Amniotic stem cell (primary cell): Measurements from ENCODE around the gene PPP1CC.

Experiments
- DNase-seq: peaks from one replicate; lab custom pipeline; 2025; lab: John Stamatoyannopoulos, UW

The PPP1CC gene

GRCh38 chr12:110687396-110688169, 55.1 kb downstream of the PPP1CC start:
- DNase-seq: no peak

DNA sequence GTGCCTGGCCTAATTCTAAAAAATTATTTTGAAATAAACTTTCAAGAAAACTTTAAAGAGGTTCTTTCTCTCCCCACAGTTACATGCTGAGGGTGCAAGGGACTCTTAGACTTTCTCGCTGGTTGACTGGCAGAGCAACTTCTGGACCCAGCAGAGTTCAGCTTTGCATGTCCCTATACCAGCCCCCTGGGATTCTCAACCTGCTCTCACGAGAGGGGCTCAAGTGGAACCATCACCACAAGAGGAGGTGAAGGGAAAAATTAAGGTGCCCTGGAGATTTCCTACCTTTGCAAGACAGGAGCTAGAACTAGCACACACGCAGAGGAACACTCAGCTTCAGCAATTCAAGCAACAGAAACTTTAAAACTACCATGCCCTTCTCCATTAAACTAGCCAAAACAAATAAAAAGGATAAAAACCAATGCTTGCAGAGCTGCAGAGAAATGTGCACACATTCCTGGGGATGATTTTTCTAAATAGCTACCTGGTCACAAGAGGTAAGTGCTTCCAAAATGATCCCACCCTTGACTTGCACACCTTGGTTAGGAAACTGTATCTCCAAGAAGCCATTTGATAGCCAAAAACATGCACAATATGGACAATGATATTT, 56.3 kb downstream of the PPP1CC start:
- DNase-seq: no peak

- DNase-seq: no peak
Observed at GRCh38 chr12:110684312-110684836, 58.3 kb downstream of the PPP1CC start.

DNA sequence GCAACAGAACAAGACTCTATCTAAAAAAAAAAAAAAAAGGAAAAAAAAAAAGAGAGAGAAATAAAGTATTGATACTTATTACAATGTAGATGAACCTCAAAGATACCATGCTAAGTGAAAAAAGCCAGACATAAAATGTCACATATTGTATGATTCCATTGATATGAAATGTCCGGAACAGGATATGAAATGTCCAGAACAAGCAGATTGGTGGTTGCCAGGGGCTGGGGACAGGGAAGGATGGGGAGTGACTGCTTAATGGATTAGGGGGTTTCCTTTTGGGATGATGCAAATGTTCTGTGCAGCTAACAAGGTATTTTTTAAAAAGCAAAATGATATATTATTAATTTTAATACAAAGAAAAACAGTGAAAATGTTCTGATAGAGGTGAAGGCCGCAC, 58.8 kb downstream of the PPP1CC start:
- no peak for DNase-seq

- DNase-seq: no peak
Observed at GRCh38 chr12:110680032-110680431, 62.7 kb downstream of the PPP1CC start.

- DNase-seq: no peak
Observed at GRCh38 chr12:110679201-110679600, 63.5 kb downstream of the PPP1CC start.

GRCh38 chr12:110677982-110678381, 64.7 kb downstream of the PPP1CC start:
- DNase-seq: no peak

GRCh38 chr12:110677206-110677911, 65.3 kb downstream of the PPP1CC start:
- DNase-seq: no peak

- no peak for DNase-seq
Observed at GRCh38 chr12:110676171-110676570, 66.5 kb downstream of the PPP1CC start.

GRCh38 chr12:110670161-110670701, 72.5 kb downstream of the PPP1CC start:
- no peak for DNase-seq
